NCI-H187 treated with DMSO at 0.1 percent for 48 hours (cell line): ENCODE data around the gene CHRM1.

Source experiments
- DNase-seq: peaks from one replicate; lab custom pipeline; 2025; lab: John Stamatoyannopoulos, UW

CHRM1 gene

DNA sequence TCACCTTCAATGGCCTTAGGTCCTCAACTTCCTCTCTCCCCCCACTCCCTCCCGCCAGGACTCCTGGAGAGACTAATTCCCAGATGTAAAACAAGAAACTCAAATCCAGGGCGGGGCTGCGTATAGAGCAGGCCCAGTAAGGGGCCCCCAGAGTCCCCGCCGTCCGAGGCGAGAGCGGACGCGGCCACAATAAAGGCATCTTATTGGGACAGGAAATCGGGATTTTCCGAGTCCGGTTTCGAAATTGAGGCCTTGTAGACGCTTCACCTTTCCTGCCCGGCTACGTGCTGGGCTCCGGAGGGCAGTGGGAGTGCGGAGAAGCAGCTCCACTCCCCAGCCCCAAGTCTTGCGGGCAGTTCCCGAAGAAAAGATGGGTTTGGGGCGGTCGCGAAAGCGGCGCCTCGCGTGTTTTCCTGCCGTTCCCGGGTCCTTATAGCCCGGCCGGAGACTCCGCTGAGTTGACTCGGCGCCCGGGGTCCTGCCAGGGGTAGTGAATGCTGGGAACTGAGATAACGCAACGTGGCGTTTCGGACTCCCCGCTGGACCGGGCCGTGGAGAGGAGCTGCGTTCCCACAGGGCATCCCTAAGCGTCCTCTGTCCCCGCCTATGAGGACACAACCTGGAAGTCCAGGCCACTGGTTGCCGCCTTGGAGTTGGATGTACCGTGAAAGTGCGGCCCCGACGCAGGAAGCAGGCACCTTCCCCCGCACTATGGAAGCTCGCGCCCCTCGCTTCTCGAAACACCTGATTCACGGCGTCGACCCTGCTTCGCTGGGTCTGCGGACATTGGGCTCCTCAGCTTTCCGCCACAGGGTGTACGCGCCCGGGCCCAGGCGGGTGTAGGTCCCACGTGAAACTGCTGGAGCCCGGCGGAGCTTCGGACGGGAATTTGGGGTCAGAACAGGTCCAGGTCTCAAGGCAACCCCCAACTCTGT is 4.8 kb upstream of the CHRM1 start:
- no peak for DNase-seq

DNA sequence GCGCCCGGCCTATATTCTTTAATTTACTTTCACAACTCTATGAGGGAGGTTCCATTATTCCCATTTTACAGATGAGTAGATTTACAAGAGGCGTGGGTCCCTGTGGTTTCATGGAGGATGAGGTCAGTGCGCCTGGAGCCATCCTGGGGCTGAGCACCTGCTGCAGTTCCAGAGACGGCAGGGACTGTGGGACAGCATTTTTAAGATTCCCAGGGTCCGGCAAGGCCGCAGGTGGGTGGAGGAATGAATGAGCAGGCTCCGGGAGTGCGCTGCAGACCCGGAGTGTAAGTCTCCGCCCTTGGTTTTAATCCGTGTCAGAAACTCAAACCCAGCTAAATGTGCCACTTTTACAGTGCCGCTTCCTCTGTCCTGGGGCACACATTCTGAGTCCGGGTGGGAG is 4.1 kb upstream of the CHRM1 start:
- no peak for DNase-seq

DNA sequence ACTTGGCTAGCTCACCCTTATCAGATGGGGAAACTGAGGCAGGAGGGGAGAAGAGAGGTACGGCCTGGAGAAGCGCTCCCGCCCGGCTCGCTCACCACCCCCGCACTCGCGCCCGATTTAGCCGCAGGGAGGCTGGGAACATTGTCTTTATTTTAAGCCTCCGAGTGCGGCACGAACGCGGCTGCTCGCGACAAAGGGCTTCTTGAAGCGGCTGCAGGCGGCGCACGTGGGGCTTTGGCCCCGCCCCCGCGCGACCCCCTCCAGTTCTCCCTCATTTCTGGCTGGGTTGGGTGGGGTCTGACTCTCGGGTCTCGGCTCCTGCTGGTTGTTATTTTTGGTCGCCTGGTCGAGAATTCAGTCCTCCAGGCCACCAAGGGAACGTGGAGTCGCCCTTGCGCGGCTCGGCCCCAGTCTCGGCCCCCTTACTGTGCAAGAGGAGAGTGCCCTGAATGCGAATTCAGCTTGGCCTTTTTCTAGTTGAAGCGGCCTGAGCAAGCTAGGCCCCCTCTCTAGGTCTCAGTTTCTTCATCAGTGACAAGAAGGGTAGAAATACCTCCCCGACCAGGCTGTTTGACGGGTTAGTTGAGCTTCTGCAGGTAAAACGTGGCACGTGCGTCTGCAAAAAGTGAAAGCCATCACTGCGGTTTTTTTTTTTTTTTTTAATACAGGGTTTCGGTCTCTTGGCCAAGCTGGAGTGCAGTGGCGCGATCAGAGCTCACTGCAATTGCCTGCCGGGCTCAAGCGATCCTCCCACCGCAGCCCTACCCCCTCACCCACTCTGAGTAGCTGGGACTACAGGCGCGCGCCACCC is 2.6 kb upstream of the CHRM1 start:
- no peak for DNase-seq

DNA sequence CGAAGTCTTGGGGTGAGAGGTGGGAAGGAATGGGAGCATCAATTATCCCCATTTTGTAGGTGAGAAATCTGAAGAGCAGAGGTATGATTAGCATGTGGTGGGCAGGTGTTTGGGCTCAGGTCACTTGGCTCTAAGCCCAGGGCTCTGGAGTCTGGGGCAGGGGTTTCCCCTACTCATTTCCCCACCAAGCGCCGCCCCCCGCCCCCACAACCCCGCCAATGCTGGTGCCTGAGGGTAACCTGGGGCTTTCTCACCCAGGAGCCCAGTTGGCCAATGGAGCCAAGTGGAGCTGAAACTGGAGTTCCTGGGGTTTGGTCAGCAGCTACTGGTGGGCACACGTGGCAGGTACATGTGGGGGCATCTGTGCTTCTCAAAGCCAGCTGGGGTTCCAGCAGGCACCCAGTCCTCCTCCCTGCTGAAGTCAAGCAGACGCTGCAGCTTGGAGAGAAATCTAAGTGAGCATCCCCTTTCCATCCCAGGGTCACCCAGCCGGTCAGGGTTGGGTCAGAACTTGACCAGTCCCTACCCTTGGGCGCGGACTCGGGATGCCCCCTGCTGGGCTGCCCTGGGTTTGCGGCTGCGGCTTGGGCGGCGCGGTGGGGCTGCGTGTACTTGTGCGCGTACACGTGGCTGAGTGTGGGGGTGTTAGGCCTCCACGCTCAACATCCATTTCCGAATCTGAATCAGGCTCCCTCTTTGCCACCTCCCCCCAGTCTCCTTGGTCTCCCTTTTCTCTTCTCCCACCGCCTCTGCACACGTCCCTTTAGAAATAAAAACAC is 1.7 kb upstream of the CHRM1 start:
- DNase-seq, result no peak

DNA sequence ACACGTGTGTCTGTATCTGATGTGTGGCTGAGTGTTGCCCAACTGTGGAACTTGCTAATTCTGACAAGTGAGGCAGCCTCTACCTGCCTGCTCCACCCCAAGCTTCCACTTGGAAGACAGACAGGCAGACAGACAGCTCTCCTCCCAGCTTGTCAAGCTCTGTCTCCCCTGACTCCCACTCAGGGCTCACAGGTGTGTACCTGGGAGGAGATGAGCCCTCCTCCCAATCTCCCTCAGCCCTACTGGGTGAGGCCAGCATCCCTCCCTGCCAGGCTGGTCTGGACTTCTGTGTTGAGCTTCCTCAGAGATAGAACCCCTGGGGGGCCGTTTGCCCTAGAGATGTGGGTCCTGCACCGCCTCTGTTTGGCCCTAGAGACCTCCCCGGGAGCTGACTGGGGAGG is 1.0 kb upstream of the CHRM1 start:
- DNase-seq, result no peak

DNA sequence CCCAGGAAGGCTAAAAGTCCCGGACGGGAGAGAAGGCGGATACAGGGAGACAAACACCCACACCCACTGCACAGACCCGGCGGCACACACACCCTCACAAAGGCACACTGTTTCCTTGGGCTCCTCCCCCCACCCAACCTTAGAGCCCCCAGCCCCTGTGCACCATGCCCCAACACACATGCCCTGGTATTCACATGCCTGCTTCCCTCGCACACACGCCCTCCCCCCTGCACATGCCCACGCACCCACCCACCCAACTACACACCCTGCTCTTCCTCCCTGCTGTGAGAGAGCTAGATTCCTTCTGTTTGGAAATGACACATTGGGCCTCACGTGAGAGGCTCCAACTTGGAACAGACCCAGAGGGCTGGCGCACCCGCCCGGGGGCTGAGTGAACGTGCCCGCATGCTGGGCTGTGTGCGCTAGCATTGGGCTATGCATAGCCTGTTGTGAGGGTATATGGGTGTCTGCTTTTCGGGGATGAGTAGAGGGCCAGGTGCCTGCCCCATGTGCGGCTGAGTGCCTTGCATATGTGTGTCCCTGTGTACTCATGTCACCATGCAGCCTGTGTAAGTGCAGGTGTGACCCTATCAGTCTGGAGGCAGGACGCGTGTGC is 518 bp upstream of the CHRM1 start:
- no peak for DNase-seq

DNA sequence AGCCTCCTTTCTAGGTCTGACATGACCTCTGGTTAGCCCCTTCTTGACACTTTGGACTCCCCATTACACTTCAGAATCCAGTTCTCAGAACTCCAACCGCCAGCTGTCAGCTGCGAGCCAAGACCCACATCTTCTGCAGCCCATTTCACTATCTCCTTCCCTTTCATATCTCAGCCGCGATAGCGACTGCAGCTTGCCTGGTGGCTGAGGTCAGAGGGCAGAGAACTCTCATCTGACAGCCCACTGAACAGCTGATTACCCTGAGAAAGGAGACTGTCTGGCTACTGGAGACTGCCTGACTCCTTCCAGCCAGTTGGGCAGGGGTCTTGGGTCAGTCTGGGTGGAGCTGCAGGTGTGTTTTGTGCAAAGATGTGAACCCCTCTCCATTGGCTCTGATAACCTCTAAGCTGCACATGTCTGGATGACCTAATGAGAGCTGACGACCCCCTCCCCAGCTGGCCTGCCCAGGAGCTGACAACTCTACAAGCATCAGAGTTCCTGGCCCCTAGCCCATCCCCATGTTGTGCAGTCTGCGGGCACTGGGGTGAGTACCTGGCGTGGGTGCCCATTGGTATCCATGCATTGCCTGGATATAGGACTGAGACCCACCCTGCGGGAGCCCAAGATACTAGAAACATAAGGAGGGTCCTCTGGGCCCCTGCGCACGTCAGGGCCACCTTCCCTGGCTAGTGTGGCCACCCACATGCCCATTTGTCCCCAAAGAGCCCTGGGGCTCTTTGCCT is 1.1 kb downstream of the CHRM1 start:
- DNase-seq, result no peak

DNA sequence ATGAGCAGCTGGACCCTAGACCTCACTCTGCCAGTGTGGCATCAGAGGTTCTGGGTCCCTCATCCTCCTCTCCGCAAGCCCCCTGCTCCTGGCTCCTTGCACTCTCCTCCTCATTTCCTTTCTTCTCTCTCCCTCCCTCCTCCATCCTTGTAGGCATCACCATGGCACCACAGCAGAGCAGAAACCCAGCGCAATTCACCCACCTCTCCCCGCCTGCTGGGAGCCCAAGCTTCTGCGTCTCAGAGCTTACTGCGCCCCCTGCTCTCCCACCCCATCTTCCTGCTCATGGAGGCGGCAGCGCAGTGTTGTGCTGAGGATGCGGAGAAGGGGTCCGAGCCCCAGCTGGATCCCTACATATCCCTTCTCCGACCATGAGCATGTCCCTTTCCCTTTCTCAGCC is 1.7 kb downstream of the CHRM1 start:
- no peak for DNase-seq

DNA sequence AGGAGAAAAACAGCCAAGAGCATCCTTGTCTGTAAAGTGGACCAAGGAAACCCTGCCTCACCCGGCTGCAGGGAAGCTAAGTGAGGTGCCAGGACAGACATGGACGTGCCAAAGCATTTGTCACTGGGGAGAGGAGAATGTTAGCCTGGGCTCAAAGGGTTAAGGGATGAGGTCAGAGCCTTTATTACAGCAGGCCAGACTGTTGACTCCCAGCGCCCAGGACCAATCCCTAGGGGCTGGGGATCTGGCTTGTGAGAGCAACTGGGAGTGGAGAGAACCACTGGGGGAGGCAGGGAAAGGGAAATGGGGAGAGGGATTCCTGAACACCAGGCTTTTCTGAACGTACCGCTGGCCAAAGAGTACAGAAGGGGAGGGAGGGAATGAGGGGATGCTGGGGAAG is 2.6 kb downstream of the CHRM1 start:
- no peak for DNase-seq

DNA sequence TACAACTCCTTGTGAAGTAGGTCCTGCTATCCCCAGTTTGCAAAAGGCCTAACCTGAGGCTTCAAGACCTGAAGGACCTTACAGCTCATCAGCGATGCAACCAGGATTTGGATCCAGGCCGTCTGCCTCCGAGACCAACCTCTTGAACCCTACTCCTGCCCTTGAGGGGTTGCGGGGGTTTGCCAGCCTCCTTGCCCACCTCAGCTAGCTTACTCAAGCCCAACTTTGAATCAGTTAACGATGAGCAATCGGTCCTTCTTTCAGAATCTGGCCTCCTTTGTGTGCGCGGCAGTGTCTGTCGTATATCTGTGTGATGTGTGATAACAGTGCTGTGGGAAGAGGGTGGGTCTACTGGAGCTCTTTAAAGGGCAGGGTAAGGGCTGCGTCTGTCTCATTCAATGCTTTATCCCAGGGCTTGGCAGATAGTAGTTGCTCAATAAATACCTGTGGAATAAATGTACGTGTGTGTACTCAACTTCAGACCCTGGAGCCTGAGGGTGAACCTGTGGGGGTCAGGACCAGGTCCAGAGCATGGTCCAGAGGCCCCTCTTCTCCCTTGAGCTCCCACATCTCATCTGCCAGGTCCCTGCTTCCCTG is 3.2 kb downstream of the CHRM1 start:
- no peak for DNase-seq

DNA sequence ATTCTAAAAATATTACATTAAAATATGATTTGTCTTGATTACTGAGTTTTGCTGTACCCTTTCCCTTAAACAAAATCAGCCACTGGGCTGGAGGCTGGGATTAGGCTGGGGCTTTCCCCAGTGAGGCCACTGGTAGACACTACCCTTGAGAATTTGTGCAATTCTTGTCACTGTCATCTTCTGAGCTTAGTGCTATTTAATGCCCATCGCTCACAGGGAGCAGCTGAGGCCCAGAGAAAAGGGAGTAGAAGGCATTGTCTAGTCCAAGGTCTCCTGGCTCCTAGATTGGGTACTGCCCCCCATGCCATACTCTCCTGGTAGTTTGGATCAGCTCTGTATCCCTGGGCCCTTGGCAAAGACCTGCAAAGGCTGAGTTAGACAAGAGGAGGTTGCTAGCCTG is 6.7 kb downstream of the CHRM1 start:
- DNase-seq, result no peak

DNA sequence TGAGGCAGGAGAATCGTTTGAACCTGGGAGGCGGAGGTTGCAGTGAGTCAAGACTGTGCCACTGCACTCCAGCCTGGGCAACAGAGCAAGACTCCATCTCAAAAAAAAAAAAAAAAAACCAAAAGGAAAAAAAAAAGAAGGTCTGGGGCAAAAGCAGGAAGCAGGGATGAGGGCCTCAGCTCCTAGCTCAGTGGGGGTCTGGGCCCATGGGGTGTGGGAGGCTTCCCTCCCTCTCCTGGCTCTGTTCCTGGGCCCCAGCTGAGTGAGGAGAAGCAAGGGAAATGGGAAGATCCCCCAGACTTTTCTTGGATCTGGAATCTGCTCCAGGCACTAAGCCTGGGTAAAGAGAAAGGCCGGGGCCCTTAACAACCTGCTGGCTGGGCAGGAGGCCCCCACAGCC is 8.9 kb downstream of the CHRM1 start:
- DNase-seq, result no peak

DNA sequence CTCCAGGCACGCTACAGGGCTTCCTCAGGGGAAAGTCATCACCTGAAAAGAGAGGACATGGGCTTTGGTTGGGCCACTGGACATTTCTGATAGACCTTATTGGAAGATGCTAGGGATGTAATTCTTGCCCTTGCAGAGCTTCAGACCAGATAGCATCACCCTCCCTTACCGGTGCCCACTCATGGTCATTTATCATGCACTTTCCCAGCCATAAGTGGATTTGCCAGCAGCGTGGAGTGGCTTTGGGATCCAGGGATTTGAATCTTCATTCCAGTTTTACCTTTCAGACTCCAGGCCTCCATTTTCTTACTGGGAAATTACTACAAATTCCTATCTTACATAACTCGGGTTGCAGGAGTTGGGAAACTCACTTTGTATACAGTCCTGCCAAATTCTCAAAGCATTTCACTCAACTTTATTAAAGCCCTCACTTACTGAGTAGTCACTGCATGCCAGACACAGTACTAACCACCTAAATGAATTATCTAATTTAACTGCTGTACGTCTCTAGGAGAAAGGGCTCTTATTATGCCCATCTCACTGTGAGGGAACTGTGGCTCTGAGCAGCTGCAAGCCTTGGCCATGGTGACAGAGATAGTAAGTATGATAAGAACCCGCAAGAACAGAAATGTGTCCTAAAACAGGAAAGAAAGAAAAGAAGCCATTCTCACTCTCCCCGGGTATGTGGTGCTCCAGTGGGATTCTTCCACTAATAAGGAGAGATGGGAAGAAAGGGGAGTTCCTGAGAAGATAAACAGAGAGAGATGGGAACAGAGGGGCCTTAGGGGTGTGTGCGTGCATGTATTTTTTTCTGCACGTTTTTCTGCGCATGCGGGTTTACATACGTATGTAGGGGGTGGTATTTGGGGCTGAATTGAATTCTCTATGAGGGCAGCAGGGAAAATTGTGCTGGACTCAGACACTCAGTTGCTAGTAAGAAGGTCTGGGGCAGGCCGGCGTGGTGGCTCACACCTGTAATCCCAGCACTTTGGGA is 9.7 kb downstream of the CHRM1 start:
- DNase-seq, result no peak

DNA sequence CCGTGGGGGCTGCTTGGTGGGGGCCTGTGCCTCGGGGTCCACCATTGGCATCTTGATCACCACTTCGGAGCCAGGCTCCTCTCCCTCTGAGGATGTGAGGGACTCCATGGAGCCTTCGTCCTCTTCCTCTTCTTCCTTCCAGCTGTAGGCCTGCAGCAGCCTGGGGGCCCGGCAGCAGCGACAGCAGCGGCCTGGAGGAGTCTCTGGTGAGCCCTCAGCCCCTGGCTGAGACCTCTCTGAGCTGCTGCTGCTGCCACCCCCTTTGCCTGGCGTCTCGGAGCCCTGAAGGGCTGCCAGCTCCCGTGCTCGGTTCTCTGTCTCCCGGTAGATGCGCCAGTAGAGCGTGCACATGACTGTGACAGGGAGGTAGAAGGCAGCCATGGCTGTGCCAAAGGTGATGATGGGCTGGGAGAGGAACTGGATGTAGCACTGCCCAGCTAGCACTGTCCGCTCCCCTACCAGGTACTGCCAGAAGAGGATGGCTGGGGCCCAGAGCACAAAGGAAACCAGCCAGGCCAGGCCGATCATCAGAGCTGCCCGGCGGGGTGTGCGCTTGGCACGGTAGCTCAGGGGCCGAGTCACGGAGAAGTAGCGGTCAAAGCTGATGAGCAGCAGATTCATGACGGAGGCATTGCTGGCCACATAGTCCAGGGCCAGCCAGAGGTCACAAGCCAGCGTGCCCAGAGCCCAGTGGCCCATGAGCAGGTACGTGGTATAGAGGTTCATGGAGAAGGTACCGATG is 10.9 kb downstream of the CHRM1 start:
- no peak for DNase-seq

DNA sequence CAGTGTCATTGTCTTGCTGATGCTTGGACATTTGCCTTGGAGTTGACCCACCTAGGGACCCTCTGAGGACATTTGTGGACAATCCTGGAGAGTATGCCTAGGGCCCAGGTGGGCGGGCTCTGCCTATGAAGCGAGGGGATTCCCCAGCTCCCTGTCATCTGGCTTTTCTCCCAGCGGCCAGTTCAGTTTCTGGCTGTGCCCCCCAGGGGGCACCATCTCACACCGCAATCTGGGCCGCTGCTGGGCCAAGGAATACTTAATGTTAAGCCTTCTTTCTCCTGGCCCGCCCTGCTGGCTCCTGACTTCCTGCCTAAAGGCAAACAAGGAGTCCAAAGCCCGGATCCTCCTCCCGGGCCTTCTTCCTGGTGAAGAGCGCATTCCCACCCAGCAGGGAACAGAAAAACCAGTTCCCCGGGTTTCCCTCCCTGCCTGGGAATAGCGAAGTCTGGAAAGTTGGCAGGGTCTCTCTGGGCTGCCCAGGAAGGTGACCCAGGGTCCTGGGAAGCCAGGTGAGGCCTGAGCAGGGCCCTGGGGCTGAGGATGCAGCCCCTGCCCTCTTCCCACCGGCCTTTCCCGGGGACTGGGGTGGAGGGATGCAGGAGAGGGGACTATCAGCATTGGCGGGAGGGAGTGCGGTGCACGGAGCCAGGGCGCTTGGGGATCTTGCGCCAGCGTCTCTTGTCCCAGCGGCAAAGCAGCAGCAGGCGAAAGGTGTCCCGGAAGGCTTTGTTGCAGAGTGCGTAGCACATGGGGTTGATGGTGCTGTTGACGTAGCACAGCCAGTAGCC is 11.9 kb downstream of the CHRM1 start:
- DNase-seq, result no peak

DNA sequence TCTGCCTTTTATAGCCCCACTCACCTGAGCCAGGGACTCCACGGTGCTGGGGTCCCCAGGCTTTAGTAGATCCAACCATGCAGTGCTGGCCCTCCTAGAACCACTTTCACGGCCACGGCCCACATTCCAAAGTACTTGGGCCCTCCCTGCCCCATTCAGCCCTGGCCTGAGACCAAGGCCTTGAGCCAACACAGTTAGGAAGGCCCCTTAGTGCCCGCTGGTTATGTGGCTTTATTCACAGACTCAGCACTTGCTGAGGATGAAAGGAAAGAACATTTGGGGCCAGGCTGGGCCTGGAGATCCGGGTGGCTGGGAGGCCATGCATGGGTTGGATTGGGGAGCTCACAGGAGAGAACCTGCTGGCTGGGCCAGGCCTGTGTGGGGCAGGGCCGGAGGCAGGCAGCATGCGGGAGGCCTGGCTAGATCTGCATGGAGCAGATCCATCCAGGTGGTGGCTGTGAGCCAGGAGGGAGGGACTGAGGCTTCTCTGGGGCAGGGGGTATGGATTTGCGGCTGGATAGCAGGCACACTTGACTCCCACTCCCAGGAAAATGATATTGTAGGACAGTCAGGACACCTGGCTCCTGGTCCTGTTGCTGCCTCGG is 12.6 kb downstream of the CHRM1 start:
- no peak for DNase-seq

DNA sequence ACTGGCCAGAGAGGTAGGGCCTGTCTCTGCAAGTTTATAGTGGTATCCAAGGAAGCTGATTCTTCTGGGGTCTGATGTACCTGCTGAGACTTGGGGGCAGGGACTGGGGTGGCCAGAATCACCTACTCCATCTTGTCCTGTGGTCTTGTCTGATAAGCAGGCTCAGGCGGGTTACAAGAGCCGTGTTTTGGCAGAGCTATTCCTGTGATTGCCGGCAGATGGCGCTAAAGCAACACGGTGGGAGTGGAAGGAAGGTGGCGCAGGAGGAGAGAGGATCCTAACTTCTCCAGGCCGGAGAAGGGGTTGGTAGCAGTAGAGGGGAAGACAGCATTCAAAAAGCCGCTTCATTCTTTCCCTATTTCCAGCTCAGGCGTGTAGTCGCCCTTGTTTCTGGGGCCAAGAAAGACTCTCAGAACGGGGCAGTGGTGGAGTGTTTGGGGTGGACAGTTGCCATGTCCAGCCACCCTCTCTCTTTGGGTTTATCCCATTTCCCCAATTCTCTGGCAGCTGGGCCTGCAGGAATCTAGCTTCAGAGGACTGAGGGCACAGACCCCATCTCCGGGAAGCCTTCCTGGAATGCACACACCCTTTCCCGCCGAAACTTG is 15.1 kb downstream of the CHRM1 start:
- peak; percentile 8 for DNase-seq
